Stomach smooth muscle (tissue), 2 donors: Measurements from ENCODE around the gene NAXE.
"Not testable (repeated sequence)": the region's sequence is repeated elsewhere in the genome, so short reads cannot be mapped to it uniquely, and the experiment has no call there.

Experiments used
- H3K27ac ChIP-seq: one replicate; pipeline ENCODE4 v1.7.0; 2013; ENCODE audit warnings: mild to moderate bottlenecking, low read length, inconsistent platforms
- H3K27me3 ChIP-seq, 2 donors: one replicate each; pipeline ENCODE4 v1.7.0; 2013; ENCODE audit warnings: low read length in 2 of 2; ENCODE audit not compliant: insufficient read depth in 2 of 2, control insufficient read depth in 1 of 2
- H3K36me3 ChIP-seq, 2 donors: one replicate each; pipeline ENCODE4 v1.7.0; 2013; ENCODE audit warnings: low read length in 2 of 2; ENCODE audit not compliant: control insufficient read depth in 2 of 2, insufficient read depth in 2 of 2
- H3K4me1 ChIP-seq: one replicate; pipeline ENCODE4 v1.7.0; 2013; ENCODE audit warnings: low read length; ENCODE audit not compliant: control insufficient read depth, insufficient read depth
- H3K4me3 ChIP-seq, 2 donors: one replicate each; pipeline ENCODE4 v1.7.0; 2013; ENCODE audit warnings: low read length in 2 of 2
- H3K9ac ChIP-seq, 2 donors: one replicate each; pipeline ENCODE4 v1.7.0; 2013; ENCODE audit warnings: low read length in 2 of 2, mild to moderate bottlenecking in 1 of 2
- H3K9me3 ChIP-seq, 2 donors: one replicate each; pipeline ENCODE4 v1.7.0; 2013; ENCODE audit warnings: low read length in 2 of 2; ENCODE audit not compliant: control insufficient read depth in 2 of 2
- donor health status: healthy.
- donor health status: Pancreatic carcinoma.

Gene NAXE

DNA sequence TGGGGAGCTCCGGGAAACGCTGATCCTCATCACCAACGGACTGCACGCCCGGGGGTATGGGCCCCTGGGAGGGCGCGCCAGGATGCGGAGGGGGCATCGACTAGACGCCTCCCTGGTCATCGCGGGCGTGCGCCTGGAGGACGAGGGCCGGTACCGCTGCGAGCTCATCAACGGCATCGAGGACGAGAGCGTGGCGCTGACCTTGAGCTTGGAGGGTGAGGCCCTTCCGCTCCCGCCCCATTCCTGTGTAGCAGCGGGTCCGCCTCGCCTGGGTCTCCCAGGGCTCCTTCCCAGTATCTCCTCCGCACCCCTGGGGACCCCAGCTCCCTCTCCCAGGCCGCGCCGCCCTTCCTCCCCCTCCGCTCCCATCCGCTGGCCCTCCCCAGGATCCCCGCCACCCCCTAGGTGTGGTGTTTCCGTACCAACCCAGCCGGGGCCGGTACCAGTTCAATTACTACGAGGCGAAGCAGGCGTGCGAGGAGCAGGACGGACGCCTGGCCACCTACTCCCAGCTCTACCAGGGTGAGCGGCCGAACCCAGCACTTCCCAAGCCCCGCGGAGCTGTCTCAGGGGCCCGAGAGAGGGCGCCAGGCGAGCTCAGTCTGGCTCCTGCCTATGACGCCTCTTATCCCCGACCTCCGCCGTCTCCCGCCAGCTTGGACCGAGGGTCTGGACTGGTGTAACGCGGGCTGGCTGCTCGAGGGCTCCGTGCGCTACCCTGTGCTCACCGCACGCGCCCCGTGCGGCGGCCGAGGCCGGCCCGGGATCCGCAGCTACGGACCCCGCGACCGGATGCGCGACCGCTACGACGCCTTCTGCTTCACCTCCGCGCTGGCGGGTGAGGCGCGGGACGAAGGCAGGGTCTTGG is 32.6 kb downstream of the NAXE start:
- Histone ChIP-seq H3K27me3 (peaks cover 31 to 41% of the 10 kb centered on the region in 2 donors), H3K27ac (no peak overlapping the region), H3K36me3 (no peaks in the 10 kb centered on the region), H3K4me1 (peaks cover 22% of the 10 kb centered on the region), H3K9me3 (no peaks in the 10 kb centered on the region), H3K9ac (no peak overlapping the region), H3K4me3 (peak overlapping the region; percentile 25 to 70)

DNA sequence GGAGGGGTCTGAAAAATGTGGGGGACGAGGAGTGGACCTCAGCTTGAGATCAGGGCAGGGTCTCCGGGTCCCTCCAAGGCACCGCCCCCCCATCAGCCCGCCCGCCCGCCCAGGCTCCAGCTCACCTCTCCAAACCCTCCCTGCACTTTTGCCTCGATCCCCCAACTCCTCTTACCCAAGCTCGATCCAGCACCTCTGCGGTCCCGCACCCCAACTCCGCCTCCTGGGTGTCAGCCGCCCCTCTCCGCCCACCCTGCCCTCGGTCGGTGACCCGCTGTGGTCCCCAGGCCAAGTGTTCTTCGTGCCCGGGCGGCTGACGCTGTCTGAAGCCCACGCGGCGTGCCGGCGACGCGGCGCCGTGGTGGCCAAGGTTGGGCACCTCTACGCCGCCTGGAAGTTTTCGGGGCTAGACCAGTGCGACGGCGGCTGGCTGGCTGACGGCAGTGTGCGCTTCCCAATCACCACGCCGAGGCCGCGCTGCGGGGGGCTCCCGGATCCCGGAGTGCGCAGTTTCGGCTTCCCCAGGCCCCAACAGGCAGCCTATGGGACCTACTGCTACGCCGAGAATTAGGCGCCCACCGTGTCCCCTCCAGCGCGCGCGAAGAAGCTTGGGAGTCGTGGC is 33.3 kb downstream of the NAXE start:
- no peak overlapping the region for H3K9ac ChIP-seq

DNA sequence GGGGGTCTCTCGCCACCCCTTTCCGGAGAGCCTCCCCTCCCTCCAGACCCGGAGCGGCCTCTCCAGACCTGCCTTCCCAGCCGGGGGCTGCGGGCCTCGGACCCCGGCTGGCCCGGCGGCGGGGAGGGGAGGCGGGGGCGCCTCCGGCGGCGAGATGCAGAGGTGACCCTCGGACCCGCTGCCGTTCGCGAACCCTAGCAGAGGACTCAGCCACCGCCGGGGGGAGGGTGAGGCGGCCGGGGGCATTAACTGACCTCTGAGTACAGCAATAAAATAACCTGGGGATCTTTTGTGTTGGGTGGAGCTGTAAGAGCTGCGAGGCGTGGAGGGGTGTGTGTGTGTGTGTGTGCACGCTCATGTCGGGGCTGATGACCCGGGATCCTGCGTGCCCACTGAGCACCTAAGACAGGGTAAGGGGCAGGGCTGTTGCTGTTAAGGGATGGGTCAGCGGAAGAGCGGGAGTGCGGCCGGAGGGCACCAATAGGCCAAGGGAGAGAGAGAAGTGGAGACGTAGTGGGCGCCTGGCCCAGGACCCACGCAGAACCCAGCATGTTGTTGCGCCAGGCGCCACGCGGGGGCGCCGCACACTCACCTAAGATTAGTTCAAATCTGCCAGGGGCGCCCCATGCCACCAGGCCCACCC is 34.0 kb downstream of the NAXE start:
- H3K4me3 ChIP-seq: peak overlapping the region in 1 of 2 donors; percentile 70
- H3K27me3 ChIP-seq: peaks cover 33 to 44% of the 10 kb centered on the region in 2 donors
- H3K9me3 ChIP-seq: no peaks in the 10 kb centered on the region
- no peaks in the 10 kb centered on the region for H3K36me3 ChIP-seq
- peaks cover 22% of the 10 kb centered on the region for H3K4me1 ChIP-seq
- H3K27ac ChIP-seq: no peak overlapping the region
- H3K9ac ChIP-seq: no peak overlapping the region

More for the DNA sequence above, 33.3 kb downstream of the NAXE start:
- Histone ChIP-seq H3K27ac (no peak overlapping the region), H3K4me3 (peak overlapping the region in 1 of 2 donors; percentile 70), H3K27me3 (peaks cover 27 to 44% of the 10 kb centered on the region in 2 donors), H3K4me1 (peaks cover 22% of the 10 kb centered on the region), H3K9me3 (no peaks in the 10 kb centered on the region), H3K36me3 (no peaks in the 10 kb centered on the region)

DNA sequence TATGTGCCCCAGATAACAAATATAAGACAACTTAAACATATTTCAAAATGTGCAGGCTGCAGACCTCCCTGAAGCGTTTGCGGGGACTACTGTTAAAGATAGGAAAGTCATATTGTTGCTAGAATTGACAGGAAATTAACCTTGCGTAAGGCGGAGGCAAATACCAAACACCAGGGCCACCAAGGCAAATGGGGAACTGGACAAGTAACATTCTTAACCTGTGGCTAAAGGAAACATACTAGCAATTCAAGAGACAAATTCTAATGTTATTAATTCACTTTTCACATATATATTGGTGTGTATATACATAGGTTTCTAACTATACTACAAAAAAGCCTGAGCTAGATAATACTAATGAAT is 34.5 kb downstream of the NAXE start:
- H3K4me3 ChIP-seq: peak overlapping the region in 1 of 2 donors; percentile 70
- peaks cover 22% of the 10 kb centered on the region for H3K4me1 ChIP-seq
- H3K9me3 ChIP-seq: no peaks in the 10 kb centered on the region
- no peak overlapping the region for H3K9ac ChIP-seq
- H3K27me3 ChIP-seq: peaks cover 35 to 47% of the 10 kb centered on the region in 2 donors
- H3K27ac ChIP-seq: no peak overlapping the region
- no peaks in the 10 kb centered on the region for H3K36me3 ChIP-seq

- Histone ChIP-seq H3K9ac (no peak overlapping the region), H3K4me3 (no peak overlapping the region), H3K4me1 (peaks cover 22% of the 10 kb centered on the region), H3K36me3 (no peaks in the 10 kb centered on the region), H3K9me3 (no peaks in the 10 kb centered on the region), H3K27ac (no peak overlapping the region), H3K27me3 (peaks cover 38 to 52% of the 10 kb centered on the region in 2 donors)
Measured at GRCh38 chr1:156627313-156627880, 35.8 kb downstream of the NAXE start.

DNA sequence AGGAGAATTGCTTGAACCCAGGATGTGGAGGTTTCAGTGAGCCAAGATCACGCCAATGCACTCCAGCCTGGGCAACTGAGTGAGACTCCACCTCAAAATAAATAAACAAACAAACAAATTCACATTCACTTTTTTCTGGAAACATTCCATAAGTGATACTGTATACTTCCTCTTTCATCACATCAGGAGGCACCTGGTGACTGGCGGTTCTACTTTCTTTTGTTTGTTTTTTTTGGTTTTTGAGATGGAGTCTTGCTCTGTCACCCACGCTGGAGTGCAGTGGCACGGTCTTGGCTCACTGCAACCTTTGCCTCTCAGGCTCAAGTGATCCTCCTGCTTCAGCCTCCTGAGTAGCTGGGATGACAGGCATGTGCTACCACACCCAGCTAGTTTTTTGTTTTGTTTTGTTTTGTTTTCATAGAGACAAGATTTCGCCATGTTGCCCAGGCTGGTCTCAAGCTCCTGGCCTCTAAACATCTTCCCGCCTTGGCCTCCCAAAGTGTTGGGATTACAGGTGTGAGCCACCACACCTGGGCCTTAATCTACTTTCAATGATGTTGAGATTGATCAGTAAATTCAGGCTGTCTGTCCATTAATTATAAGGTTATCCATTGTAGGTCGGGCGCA is 38.4 kb downstream of the NAXE start:
- H3K9ac ChIP-seq: no peak overlapping the region
- H3K9me3 ChIP-seq: no peaks in the 10 kb centered on the region
- H3K4me3 ChIP-seq: no peak overlapping the region
- H3K36me3 ChIP-seq: no peaks in the 10 kb centered on the region
- no peak overlapping the region for H3K27ac ChIP-seq
- peaks cover 39 to 54% of the 10 kb centered on the region in 2 donors for H3K27me3 ChIP-seq
- peaks cover 10% of the 10 kb centered on the region for H3K4me1 ChIP-seq

DNA sequence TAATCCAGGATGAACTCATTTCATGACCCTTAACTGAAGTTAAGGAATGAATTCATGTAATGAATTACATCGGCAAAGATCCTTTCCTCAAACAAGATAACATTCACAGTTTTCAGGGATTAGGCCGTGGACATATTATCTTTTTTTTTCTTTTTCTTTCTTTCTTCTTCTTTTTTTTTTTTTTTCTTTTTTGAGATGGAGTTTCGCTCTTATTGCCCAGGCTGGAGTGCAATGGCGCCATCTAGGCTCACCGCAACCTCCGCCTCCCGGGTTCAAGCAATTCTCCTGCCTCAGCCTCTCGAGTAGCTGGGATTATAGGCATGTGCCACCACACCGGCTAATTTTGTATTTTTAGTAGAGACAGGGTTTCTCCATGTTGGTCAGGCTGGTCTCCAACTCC is 39.6 kb downstream of the NAXE start:
- H3K9ac ChIP-seq, H3K4me3 ChIP-seq, H3K36me3 ChIP-seq, H3K27ac ChIP-seq, H3K4me1 ChIP-seq, H3K9me3 ChIP-seq: not testable (repeated sequence)
- peaks cover 33 to 41% of the 10 kb centered on the region in 2 donors for H3K27me3 ChIP-seq

DNA sequence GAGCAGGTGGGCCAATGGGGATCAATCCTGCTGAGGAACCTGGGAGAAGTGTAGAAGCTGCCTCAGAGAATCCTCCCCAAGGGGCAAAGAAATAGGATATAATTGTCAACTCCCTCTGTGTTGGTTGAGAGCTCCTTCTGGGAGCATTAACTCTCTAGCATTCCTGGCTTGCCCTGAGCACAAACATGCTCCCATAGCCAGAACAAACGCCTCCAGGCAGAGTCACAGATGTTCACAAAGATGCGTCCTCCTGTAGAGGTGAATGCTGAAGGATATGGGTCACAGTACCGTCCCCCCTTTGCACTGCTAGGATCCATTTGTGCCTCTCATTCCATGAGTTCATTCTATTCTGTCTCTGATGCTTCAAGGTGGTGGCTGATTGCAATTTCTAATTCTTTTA is 40.8 kb downstream of the NAXE start:
- H3K27ac ChIP-seq: no peak overlapping the region
- H3K4me3 ChIP-seq: no peak overlapping the region
- no peaks in the 10 kb centered on the region for H3K36me3 ChIP-seq
- no peaks in the 10 kb centered on the region for H3K9me3 ChIP-seq
- H3K27me3 ChIP-seq: peaks cover 35 to 37% of the 10 kb centered on the region in 2 donors
- H3K9ac ChIP-seq: no peak overlapping the region
- H3K4me1 ChIP-seq: no peaks in the 10 kb centered on the region

DNA sequence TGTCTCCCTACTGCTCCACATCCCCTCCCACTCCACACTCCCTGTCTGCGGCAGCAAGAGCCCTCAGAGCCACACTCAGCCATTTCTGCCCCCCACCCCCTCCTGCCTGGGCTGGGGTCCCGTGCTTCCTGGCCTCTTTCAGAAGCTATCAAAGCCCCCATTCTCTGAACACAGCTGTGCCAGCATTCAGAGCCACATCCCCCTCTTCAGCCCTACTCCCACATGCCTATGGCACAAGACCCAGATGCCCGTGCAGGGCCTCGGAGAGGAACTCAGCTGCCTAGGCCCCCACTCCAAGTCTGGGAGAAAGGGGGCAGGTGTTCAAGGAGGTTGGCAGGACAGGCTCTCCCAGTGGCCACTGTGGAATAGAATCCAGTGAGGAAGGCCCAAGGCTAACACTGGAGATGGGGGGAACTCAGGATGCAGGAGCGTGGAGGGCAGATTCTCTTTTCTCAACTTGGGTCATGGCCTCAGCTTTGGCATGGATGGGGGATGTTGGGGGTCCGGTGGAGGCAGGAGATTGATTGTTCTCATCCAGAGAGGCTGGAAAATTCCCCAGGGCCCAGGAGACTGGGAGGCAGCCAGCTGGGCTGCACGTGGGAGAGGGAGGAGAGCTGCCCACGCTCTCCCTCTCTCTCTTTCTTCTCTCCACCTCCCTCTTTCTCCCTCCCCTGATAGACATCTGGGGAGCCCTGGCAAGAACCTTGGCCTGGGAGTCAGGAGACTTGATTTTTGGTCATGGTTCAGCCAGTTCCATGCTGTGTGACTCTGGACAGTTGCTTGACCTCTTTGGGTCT is 46.8 kb downstream of the NAXE start:
- H3K27ac ChIP-seq: no peak overlapping the region
- no peaks in the 10 kb centered on the region for H3K9me3 ChIP-seq
- no peak overlapping the region for H3K4me3 ChIP-seq
- peaks cover 14% of the 10 kb centered on the region for H3K4me1 ChIP-seq
- H3K9ac ChIP-seq: no peak overlapping the region
- peaks cover 61 to 63% of the 10 kb centered on the region in 2 donors for H3K27me3 ChIP-seq
- H3K36me3 ChIP-seq: no peaks in the 10 kb centered on the region
